Measurements from ENCODE around the gene PPP1R13B. TPM values are rescaled to one million over a fixed set of nuclear protein-coding genes. Genes with fewer than 3 reads are reported as not detected.
"Not testable (repeated sequence)": the region's sequence is repeated elsewhere in the genome, so short reads cannot be mapped to it uniquely, and the experiment has no call there.

The PPP1R13B gene
- total RNA-seq, 2 experiments from 2014 or later, result 11.6 to 12.0 TPM

DNA sequence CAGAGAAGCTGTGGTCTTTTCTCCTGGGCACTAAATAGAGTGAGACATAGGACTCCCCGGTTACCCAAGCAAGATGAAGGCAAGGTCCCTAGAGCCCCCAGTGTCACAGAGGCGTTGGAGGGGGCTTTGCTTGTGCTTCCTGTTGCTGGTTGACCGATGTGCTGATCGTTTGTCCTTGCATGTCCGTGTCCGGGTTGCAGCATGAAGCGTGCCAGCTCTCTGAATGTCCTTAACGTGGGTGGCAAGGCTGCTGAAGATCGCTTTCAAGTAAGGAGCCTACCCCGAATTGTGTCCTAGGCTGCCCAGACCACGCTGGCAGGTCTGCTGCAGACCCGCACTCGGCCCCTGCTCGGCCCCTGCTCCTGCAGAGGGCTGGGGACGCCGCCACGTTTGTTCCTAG, 155.2 kb downstream of the PPP1R13B start:
- Mint-ChIP-seq H3K4me1 (peaks cover 3% of the 10 kb centered on the region), H3K4me3 (no peak overlapping the region), H3K27me3 (no peaks in the 10 kb centered on the region), H3K27ac (no peak overlapping the region), H3K36me3 (ENCODE audit: low read depth) (peaks cover 24% of the 10 kb centered on the region), H3K9me3 (no peaks in the 10 kb centered on the region)
- POLR2A ChIA-PET, result no interaction called here
- DNase-seq, result no peak
- CTCF ChIA-PET, result interaction anchor here (0.6 to 2.6 kb wide), 3 partner anchors 12 to 125 kb away, joined by 3 to 6 read pairs (median 3); no protein-coding TSS in a partner anchor

DNA sequence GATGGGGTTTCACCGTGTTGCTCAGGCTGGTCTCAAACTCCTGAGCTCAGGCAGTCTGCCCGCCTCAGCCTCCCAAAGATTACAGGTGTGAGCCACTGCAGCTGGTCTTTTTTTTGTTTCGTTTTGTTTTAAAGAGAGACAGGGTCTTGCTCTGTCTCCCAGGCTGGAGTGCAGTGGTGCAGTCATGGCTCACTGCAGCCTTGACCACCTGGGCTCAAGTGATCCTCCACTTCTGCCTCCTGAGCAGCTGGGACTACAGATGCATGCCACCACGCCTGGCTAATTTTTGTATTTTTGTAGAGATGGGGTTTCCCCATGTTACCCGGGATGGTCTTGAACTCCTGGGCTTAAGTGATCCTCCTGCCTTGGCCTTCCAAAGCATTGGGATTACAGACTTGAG, 155.7 kb downstream of the PPP1R13B start:
- H3K4me3 Mint-ChIP-seq, DNase-seq, POLR2A ChIA-PET, H3K27me3 Mint-ChIP-seq, H3K27ac Mint-ChIP-seq, H3K9me3 Mint-ChIP-seq, H3K4me1 Mint-ChIP-seq: not testable (repeated sequence)
- CTCF ChIA-PET, result interaction anchor here (0.6 to 2.6 kb wide), 3 partner anchors 12 to 124 kb away, joined by 3 to 6 read pairs (median 3); no protein-coding TSS in a partner anchor
- H3K36me3 Mint-ChIP-seq (ENCODE audit: low read depth), result peaks cover 28% of the 10 kb centered on the region

DNA sequence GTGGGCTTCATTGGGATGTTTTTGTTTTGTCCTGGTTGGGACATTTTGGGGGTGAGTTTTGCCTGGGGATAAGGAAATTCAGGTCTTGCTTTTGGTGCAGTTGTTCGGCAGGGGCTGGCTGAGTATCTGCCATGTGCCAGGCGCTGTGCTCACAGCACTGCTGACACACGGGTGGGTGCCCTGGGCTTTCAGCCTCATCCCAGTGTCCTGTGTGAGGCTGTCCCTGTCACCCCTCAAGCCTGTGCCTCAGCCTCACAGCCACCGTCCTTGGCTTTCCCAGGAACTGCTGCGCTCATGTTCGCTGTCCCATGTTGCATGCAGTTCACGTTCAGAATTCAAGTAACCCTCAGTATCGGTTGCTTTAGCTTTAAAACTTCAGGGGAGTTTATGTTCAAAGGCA, 157.0 kb downstream of the PPP1R13B start:
- no peak for DNase-seq
- Mint-ChIP-seq H3K4me1 (peaks cover 3% of the 10 kb centered on the region), H3K27ac (no peak overlapping the region), H3K27me3 (no peaks in the 10 kb centered on the region), H3K9me3 (no peaks in the 10 kb centered on the region), H3K36me3 (ENCODE audit: low read depth) (peaks cover 28% of the 10 kb centered on the region), H3K4me3 (no peak overlapping the region)
- ChIA-PET POLR2A (no interaction called here), CTCF (no interaction called here)

DNA sequence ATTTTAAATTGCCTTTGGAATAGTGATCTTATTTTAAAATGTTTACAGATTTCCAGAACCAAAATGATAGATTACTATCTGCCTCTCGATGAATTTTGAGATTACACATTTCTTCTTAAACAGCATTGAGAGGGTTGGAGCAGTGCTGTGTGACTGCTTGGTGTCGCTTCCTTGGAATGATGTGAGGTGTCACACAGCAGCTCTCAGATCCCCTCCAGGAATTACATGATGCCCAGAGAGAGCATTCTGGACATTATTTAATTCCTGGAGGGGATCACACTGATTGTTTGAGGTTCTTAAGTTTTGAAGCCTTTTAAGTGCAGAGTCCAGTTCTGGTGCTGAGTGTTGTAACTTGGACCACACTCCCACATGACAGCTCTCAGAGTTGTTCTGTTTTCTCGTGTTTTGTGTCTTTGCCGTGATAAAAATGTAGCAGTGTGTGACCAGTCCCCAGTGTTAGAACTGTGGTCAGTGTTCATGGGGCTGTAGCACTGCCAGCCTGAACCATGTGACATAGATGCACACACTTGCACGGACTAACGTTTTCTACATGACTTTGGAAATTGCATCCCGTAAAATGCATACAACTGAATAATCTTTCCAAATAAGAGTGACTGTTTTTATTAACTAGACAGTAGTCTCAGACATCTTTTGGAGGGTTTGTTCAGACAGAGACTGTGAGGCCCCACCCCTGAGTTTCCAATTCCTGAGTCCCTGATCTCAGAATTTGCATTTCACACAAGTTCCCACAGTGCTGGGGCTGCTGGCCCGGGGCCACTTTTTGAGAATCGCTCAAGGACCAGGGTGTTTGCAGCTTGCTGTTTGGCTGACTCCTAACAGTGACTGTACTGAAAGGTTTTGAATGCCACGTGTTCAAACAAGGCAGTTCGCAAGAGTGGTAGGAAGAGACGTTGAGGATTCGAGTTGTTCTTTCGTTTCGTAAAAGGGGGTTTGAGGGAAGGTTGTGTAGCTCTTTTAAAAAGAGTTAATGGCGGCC, 158.2 kb downstream of the PPP1R13B start:
- CTCF ChIA-PET, result no interaction called here
- H3K27me3 Mint-ChIP-seq, result no peaks in the 10 kb centered on the region
- no peaks in the 10 kb centered on the region for H3K9me3 Mint-ChIP-seq
- H3K36me3 Mint-ChIP-seq (ENCODE audit: low read depth), result peaks cover 29% of the 10 kb centered on the region
- H3K4me3 Mint-ChIP-seq, result no peak overlapping the region
- DNase-seq, result no peak
- H3K27ac Mint-ChIP-seq, result no peak overlapping the region
- POLR2A ChIA-PET, result no interaction called here
- peaks cover 3% of the 10 kb centered on the region for H3K4me1 Mint-ChIP-seq

DNA sequence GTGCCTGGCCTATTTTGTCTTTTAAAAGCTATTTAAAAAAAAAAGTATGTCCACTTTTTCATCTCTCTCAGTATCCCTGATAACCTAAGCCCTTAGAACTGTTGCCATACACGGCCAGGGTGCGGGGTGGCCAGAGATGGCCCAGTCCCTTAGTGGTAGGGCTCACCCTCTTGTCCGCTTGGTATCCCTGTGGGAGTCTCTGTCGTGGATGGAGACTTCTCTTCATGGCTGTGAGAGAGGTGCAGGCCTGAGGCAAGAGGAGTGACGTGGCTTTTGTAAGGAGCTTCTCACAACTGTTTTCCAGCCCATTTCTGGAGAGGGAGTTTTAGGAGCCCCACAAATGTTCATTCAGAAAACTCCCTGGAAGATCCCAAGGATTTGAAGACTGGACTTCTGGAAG, 158.9 kb downstream of the PPP1R13B start:
- Mint-ChIP-seq H3K9me3 (no peaks in the 10 kb centered on the region), H3K36me3 (ENCODE audit: low read depth) (peaks cover 22% of the 10 kb centered on the region), H3K27me3 (no peaks in the 10 kb centered on the region), H3K4me1 (peaks cover 3% of the 10 kb centered on the region), H3K27ac (no peak overlapping the region), H3K4me3 (no peak overlapping the region)
- CTCF ChIA-PET, result no interaction called here
- no peak for DNase-seq
- POLR2A ChIA-PET, result no interaction called here

DNA sequence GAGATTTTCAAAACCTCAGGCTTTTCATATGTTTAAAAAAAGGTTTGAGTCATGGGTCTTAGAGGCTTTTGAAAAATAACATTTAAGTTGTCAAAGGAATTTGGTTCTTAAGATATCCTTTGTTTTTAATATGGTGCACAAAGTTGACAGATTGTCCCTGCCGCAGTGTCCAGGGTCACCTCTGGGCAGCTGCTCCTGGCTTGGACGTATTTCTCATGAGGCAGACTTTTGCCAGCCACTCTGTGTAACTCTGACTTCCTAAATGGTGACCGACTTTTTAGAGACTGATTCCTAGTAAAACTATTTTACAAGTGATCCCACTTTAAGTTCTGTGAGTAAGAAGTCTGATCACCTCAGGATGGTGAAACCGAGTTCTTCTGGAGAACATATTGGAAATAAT, 159.7 kb downstream of the PPP1R13B start:
- no peaks in the 10 kb centered on the region for H3K9me3 Mint-ChIP-seq
- no peak overlapping the region for H3K27ac Mint-ChIP-seq
- CTCF ChIA-PET, result no interaction called here
- H3K36me3 Mint-ChIP-seq (ENCODE audit: low read depth), result peaks cover 22% of the 10 kb centered on the region
- peaks cover 3% of the 10 kb centered on the region for H3K4me1 Mint-ChIP-seq
- POLR2A ChIA-PET, result no interaction called here
- no peak overlapping the region for H3K4me3 Mint-ChIP-seq
- no peak for DNase-seq
- H3K27me3 Mint-ChIP-seq, result no peaks in the 10 kb centered on the region

DNA sequence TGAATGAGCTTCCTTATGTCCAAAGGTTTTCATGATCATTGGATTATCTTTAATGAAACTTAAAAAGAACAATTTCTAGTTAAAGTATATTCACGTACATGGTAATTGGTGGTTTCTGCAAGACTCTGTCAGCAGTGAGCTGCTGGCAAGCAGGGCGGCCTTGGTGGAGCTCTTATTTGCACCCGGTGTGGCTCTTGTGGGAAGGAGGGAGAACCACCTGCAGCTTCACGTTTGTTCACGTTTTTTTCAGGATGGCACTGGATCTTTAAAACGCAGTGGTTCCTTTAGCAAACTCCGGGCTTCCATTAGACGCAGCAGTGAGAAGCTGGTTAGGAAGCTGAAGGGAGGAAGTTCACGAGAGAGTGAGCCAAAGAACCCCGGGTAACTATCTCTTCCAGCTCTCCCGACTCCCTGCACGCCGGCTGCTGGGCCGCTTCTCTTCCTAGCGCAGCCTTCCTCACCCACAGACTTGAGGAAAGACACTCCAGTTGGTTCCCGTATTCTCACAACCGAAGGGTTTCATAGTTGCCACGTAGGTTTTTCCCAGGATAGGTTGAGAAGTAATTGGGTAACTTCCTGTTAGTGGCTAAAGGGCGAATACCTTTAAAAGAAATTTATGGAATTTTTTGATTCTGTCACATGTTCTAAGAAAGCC, 160.4 kb downstream of the PPP1R13B start:
- Mint-ChIP-seq H3K27ac (no peak overlapping the region), H3K4me3 (no peak overlapping the region), H3K36me3 (ENCODE audit: low read depth) (peaks cover 22% of the 10 kb centered on the region), H3K9me3 (no peaks in the 10 kb centered on the region), H3K4me1 (peaks cover 3% of the 10 kb centered on the region), H3K27me3 (no peaks in the 10 kb centered on the region)
- DNase-seq, result no peak
- POLR2A ChIA-PET, result no interaction called here
- CTCF ChIA-PET, result interaction anchor here (0.7 to 0.8 kb wide), 2 partner anchors 13 to 15 kb away, joined by 3 read pairs; no protein-coding TSS in a partner anchor

DNA sequence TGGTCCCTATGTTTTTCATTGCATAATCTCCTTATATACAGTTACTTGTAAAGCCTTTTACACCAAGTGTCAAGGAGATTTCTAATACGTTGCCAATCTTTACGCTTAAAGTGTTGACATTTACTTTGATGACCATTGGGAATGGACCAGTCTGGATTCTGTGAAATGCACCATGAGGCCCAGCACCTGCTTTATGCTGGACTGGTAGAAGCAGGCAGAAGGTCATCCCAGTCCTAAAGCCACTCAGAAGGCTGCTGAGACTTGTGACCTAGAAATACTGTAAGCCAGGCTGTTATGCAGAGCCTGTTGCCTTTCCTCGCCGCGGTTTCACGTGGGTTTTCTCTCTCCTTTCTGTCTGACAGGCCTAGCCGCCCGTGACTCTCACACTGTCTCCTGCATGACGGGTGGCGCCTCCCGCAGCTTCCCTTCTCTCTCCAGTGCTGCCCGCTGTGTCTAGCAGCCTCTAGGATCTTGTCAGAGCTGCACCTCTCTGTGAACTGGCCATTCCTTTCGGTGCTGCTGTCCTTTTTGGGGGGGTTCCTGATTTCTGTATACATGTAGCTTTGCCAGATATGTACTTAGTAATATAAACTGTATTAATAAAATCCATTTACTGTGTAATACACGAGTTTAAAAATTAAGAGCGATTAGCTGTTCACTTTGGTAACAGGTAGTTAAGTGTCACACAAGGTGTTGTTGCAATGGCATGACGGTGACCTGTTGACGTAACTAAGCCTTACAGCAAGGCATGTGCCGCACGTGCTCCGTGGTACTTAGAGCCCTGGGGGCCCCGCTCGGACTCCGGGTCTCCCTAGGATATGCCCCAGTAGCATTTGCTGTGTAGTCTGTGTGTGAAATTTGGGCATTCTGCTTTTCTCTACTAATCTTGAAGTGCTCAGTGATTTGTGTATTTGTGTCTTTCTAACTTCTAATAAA, 161.8 kb downstream of the PPP1R13B start:
- DNase-seq, result no peak
- CTCF ChIA-PET, result interaction anchor here (0.9 kb wide), 1 partner anchor 16 kb away, joined by 3 read pairs; no protein-coding TSS in a partner anchor
- Mint-ChIP-seq H3K4me1 (peaks cover 3% of the 10 kb centered on the region), H3K9me3 (no peaks in the 10 kb centered on the region), H3K4me3 (no peak overlapping the region), H3K36me3 (ENCODE audit: low read depth) (peaks cover 28% of the 10 kb centered on the region), H3K27me3 (no peaks in the 10 kb centered on the region), H3K27ac (no peak overlapping the region)
- POLR2A ChIA-PET, result no interaction called here

DNA sequence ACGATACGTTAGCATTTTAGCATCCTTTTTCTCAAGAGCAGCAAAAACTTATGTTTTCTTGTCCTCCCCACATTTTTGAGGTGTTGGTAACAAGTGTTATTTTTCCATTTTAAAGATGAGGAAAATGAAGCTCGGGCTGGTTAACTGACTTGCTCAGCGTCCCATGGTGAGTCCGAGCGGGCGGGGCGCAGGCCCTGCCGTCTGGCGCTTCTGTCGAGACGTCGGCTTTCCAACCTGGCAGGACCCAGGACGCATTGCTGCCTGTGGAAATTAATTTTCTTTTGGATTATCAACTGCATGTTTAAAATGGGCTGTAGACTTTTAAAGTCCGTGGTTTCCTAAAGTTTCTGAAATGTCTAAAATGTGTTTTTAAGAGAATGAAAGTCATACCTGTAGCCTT, 162.5 kb downstream of the PPP1R13B start:
- Mint-ChIP-seq H3K36me3 (ENCODE audit: low read depth) (peaks cover 29% of the 10 kb centered on the region), H3K27me3 (no peaks in the 10 kb centered on the region), H3K27ac (no peak overlapping the region), H3K4me3 (no peak overlapping the region), H3K4me1 (no peaks in the 10 kb centered on the region), H3K9me3 (no peaks in the 10 kb centered on the region)
- ChIA-PET POLR2A (no interaction called here), CTCF (interaction anchor here (0.9 kb wide), 1 partner anchor 16 kb away, joined by 3 read pairs; no protein-coding TSS in a partner anchor)
- no peak for DNase-seq

DNA sequence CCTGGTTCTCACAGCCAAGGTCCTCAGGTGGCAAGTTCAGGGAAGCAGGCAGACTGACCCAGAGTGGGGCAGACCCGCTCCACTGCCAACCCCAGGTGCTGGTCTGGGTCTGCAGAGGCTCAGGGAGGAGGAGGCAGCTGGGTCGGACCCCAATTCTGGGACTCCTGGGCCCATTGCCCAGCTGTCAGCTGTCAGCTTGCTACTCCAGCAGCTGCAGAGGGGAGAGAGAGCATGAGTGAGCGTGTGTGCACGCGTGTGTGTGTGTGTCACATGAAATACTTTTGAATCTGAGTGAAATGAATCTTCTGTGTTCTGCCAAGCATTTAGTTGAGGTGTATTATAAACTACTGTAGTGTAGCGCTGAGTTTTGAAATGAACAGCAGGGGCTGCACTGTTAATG, 162.9 kb downstream of the PPP1R13B start:
- Mint-ChIP-seq H3K27ac (no peak overlapping the region), H3K4me3 (no peak overlapping the region), H3K4me1 (no peaks in the 10 kb centered on the region), H3K9me3 (no peaks in the 10 kb centered on the region), H3K27me3 (no peaks in the 10 kb centered on the region), H3K36me3 (ENCODE audit: low read depth) (peaks cover 33% of the 10 kb centered on the region)
- POLR2A ChIA-PET, result no interaction called here
- DNase-seq, result no peak
- CTCF ChIA-PET, result no interaction called here

All from activated CD4-positive, alpha-beta T cell treated with anti-CD3 and anti-CD28 coated beads, Interleukin-2, amount 10 ng/mL, durations not matched to agents 7 days and 5 days (primary cell).